OCI-M1 (cell line): ENCODE measurements around the gene ENTR1.

Source experiments
- DNase-seq: peaks from one replicate; lab custom pipeline; 2025; lab: John Stamatoyannopoulos, UW

Gene ENTR1

DNA sequence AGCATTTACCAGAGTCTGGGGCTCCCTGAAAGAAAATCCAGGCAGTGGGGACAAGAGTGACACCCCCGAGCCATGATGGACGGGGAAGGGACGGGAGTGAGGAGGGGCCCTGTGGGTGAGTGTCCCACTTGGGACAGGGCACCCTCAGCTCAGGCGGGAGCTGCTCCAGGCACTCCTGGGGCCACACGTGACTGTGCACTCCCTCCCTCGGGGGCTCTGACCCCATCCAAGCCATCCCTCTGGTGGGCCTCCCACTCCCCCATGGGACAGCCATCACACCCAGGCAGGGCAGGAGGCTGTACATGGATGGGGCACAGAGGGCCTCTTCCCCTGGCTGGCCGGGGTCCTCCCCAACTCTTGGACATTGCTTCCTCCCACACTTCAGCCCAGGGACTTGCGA is 34.0 kb downstream of the ENTR1 start:
- DNase-seq: no peak

DNA sequence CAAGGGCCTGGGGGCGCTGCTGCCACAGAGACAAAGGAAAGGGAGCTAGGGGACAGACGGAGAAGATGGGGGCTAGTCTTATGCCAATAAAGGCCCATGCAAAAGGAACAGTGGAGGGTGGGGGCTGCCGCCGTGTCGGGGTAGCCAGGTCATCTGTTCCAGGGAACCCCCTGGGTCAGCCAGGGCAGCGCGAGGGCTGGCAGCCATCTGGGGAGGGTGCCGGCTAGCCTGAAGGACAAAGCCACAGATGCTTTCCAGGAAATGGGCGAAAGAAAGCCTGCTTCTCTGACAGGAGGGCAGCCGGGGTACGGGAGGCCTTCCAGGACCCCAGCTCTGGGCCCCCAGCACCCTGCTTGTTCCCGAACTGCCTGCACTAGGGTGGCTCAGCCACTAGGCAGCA is 35.3 kb downstream of the ENTR1 start:
- DNase-seq: no peak

GRCh38 chr9:136374183-136374575 is 36.2 kb downstream of the ENTR1 start:
- no peak for DNase-seq

DNA sequence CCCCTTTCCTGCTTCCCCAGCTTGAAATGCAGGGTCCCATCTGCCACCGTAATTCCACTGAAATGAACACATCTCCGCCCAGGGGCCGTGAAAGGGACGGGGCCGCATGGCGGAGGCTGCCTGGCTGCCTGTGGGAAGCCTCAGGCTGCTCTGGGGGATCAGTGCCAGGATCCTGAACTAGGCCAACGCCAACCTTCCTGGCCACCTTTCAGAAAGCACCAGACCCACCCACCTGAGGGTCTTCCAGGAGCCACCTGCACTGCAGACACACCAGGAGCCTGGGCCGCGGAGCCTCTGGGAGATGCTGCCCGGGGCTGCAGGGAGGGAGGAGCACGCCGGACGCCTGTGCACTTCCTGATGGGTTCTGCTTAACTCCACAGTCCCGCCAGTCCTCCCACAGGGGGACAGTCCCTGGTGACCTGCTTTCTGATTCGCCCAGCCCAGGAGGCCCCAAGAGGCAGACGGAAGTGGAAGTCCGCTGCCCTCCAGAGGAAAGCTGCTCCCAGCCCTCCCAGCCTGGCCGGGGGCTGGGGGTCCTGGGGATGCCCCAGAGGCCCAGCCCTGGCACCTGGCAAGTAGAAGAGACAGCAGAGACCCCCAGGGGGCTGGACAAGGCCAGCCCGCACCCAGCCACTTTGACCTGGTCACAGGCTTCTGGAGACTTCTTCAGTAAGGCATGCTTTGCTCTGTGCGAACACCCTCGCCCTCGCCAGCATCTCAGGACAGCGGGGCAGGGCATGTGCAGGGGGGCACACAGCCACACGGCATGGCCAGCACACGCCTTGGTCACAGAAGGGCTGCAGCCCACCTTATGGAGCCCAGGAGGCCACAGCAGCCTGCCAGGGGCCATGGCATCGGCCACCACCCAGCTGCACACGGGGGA is 36.9 kb downstream of the ENTR1 start, which contains the start of gene CARD9:
TSS of gene CARD9 (minus strand) at position 370 of the 883 bp plus-strand sequence. CDS start 1,591 bp downstream, outside the sequence.
- DNase-seq: peak; percentile 62

- peak; percentile 95 for DNase-seq
Observed at GRCh38 chr9:136372561-136373299, 37.7 kb downstream of the ENTR1 start.

DNA sequence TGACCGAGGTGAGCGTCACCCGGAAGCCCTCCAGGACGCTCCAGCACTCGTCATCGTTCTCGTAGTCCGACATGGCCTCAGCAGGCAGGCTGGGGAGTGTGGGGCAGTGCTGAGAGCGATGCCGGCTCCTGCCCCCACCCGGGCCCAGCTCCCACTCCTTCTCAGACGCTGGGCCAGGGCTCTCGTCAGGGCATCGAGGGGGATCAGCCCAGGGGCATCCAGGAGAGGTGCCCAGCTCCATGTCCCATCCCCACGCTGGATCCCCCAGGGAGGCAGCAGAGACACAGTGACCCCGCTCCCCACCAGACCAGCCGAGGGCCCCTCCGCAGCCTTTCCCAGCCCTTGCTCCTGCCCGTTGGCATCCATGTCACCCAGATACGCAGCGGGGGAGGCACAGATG is 38.4 kb downstream of the ENTR1 start:
- no peak for DNase-seq

DNA sequence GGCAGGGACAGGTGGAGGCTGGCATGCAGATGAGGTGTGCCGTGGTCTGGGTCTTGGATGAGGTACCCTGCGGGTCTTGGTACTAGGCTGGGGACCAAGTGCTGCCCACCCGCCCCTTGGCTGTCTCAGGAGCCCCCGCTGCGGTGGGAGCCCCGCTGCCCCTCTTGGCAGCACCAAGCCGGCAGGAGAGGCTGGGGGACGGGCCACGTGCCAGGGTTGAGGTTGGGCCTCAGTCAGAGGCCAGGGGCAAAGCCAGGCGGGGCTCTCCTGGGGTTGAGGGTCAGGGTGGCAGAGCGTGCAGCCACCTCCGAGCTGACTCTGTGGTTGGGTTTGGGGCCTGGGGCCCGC is 38.9 kb downstream of the ENTR1 start:
- DNase-seq: no peak

DNA sequence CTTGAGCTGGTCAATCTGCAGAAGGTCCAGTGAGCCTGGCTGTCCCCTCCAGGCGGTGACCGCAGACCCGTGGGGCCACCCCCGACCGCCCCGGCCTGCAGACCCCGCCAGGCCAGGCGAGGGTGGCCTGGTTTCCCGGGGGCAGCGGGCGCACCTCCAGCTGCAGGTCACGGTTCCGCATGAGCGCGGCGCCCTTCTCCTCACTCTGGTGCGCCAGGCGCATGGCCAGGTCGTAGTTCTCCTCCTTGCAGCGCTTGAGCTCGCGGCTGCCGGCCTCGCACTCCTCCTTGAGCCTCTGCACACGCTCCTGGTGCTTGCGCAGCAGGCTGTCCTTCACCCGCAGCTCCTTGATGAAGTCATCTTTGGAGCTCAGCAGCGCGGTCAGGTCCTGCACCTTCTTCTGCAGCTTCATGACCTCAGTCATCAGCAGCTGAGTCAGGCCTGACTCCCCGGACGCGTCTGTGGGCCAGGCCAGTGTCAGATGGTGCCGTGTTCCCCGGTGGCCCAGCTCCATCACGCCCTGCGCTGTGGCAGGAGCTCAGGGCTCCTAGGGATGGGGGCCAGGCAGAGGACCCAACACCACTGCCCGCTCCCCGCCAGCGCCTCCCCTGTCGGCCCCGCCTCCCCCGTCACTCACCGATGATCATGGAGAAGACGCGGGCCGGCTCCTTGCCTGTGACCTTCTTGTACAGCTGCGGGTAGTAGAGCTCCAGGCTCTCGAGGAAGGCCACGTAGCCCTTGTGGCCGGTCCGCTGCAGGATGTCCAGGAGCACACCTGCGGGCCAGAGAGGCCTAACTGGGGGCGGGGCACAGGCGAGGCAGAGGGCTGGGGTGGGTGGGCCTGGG is 39.5 kb downstream of the ENTR1 start:
- DNase-seq: no peak

DNA sequence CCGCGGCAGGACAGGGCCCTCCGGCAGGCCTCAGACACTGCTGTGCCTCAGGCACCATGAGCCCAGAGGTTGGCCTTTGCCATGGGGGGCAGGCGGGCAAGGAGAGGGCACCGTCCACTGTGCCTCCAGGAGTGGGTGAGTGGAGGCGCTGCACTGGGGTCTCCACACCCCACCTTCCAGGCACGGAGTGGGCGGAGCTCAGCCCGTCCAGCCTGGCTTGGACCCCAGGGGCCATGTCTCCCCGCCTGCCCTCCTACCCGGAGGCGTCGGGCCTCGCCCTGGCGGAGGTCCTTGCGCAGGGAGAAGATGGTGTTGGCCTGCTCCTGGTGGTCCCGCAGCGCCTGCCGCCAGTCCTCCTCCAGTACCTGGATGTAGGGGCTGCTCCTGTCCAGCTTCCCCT is 40.4 kb downstream of the ENTR1 start:
- DNase-seq: no peak

DNA sequence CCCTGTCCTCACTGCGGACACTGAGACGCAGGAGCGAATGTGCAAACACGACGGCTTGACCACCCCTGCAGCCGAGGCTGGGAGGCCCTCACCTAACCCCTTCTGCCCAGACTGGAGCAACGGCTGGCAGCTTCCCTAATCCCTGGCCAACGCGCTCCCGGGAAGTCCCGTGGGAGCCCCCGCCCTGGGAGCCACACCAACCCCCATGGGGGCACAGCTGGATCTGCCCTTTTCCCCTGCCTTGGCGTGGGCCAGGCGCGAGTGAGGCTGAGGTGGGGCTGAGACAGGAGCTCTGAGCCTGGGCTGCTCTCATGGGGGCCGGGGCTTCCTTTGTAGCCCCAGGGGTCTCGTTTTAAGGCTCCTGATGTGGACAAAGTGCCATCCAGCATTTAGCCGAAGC is 42.2 kb downstream of the ENTR1 start:
- no peak for DNase-seq

- DNase-seq: no peak
Observed at GRCh38 chr9:136367296-136368145, 42.9 kb downstream of the ENTR1 start.

- no peak for DNase-seq
Observed at GRCh38 chr9:136366826-136367225, 43.6 kb downstream of the ENTR1 start.

DNA sequence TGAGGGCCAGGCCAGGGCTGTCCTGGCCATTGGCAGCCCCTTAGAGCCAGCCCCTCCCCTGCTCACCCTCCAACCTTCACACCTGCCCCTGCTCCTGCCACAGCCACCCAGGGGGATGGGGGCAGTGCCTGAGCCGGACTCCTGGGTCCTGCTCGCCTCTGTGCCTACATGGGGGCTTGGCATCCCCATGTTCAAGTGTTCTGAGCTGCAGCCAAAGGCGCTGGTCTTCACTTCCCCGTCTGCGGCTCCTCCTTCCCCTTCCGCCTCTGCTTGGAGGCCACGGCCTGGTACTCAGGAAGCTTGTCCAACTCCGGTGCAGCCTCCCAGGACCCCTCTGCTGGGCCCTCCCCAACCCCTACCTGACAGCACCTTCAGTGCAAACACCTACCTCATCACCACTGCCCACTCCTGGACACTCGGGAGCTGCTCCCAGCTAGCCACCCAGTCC is 44.6 kb downstream of the ENTR1 start:
- DNase-seq: no peak

GRCh38 chr9:136364942-136365774 is 45.3 kb downstream of the ENTR1 start:
- no peak for DNase-seq

DNA sequence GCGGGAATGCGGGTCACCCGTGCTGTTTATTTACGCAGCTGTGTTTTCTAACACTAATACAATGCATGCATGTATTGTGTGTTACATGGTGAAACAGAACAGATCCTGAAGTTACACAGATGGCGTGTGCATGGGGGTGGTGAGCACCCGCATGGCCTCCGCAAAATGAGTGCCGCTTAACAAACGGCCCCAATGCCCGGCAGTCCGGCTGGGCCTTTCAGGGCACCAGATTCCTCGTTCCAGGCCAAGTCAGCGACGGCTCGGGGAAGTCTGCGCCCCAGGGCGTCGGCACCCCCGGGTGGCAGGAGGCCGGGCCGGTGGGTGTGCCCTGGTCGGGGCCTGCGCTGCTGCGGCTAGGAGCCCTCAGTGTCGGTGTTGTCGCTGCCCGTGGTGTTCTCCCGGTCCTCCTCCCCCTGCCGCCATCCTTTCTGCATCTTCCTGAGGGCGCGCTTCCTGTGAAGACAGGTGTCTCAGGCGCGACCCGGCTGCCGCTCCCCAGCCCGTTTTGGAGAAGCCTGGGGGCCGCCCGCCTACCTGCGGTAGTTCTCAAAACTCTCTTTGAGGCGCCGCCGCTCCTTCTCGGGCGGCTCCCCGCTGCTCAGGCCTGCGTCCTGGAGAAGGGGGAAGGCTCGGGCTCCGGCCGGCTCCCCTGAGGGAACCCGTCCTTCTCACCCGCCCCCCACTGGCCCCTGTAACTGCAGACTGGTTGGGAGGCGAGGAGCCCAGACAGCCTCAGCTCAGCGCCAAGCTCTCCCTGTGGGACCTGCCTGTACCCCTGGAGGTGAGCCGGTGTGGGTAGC is 46.3 kb downstream of the ENTR1 start:
- no peak for DNase-seq

GRCh38 chr9:136363106-136363948 is 47.1 kb downstream of the ENTR1 start, which contains the start of gene DNLZ:
Gene DNLZ (minus strand): TSS chr9:136363744. CDS start chr9:136363714, 30 bp downstream.
- peak; percentile 95 for DNase-seq

- no peak for DNase-seq
Observed at GRCh38 chr9:136362450-136362784, 48.0 kb downstream of the ENTR1 start.

- no peak for DNase-seq
Observed at GRCh38 chr9:136361754-136362449, 48.5 kb downstream of the ENTR1 start.
